HG03469 (cell line): Measurements from ENCODE around the gene CALN1.
"Not testable (repeated sequence)": the region's sequence is repeated elsewhere in the genome, so short reads cannot be mapped to it uniquely, and the experiment has no call there.

Source experiments
- ATAC-seq: cut with Tn5 transposase; IDR thresholded peaks from one replicate; pipeline ENCODE4 v1.9.1; 2021; ENCODE audit warnings: mild to moderate bottlenecking, moderate library complexity, moderate number of reproducible peaks; ENCODE audit not compliant: unreplicated experiment

The CALN1 gene

GRCh38 chr7:72412121-72412618 lies at the start of gene CALN1:
CALN1 (minus strand) TSS chr7:72412338.
- ATAC-seq, result not testable (repeated sequence)

GRCh38 chr7:72453471-72453870 lies 41.3 kb upstream of the CALN1 start:
- ATAC-seq, result no peak

- ATAC-seq, result no peak
Observed at GRCh38 chr7:72447465-72448204, 35.5 kb upstream of the CALN1 start.

DNA sequence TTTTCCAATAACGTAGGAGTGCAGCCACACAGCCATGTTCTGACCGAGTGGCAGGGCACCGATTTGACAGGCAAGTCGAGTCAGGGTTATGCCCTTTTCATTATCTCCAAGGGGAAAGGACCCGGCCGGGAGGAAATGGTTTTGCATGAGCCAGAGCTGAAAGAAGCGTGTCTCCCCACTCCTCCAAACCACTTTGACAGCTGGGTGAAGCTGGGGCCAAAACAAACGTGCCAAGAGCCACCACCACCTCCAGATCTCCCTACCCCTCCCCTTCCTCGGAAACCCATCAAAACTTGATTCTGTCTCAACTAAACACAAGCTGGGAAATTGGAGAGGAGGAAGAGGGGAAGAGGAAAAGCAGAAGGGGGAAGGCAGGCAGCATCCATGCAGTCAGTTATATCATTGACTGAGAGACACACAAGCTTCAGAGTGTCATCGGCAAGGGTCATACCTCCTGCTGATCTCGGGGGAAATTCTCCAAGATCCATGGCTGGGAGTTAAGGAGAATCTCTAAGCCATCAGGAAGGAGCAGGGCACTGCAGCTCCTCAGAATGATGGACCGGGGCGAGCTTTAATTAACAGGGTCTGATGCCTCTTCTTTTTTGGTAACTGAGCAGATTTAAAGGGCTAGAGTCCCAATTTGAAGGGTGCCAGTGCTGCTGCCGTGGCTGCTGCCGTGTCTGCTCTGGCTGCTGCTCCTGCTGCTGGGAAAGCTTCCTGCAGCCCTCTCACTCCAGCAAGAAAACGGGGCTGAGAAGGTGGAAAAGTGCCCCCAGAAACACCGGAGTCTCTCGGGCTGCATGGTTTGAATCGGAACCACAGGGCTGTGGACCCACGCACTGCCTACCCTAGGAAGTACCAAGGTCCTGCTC lies 34.7 kb upstream of the CALN1 start:
- no peak for ATAC-seq

GRCh38 chr7:72446131-72446530 lies 34.0 kb upstream of the CALN1 start:
- ATAC-seq, result no peak

- no peak for ATAC-seq
Observed at GRCh38 chr7:72445580-72445979, 33.4 kb upstream of the CALN1 start.

DNA sequence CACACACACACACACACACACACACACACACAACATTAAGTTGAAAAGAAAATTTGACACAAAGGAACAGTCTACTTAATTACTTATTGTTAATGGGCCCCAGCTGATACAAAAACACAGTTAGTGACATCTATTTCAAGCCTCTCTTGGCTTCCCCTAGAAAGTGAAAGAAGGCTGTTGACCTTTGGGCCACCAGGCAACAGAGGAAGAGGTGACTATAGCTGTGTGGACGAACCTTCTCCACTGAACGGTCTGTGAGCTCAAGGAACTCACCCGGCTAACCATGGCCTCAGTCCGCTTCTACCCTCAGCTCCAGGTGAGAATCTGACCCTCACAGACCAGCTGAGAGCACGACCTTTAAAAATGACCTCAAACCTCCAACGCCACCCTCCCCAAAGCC lies 32.9 kb upstream of the CALN1 start:
- no peak for ATAC-seq

DNA sequence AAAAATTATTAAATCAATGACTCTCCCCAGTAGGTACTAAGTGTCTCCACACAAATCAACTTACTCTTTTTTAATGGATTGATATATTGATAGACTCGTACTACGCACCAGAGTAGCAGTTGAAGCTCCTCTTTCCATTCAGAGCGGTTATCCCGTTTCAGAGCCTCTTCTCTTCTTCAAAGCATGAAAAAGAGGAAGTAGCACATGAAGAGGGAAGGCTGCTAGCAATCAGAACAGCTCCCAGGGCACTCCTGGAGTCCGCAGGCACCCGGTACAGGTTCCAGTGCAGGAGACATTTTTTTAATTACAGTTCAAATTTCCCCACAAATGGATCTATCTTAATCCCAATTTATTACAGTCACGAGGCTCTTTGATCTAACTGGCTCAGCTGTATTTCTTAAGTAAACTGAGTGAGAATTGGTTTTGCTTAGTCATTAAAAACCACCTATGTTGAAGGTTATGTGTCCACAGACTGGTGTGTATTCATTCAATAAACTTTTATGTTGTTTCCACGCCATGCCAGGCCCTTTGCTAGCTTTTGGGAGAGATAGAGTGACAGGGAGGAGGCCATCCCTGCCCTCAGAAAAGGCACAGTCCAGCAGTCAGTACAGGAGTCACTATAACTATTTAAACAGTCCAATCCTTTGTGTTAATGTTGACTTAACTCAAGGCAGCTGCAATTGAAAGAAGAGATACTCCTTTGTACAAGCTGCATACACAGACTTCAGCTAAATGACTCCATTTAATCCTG lies 32.1 kb upstream of the CALN1 start:
- no peak for ATAC-seq

GRCh38 chr7:72441791-72442190 lies 29.7 kb upstream of the CALN1 start:
- no peak for ATAC-seq

DNA sequence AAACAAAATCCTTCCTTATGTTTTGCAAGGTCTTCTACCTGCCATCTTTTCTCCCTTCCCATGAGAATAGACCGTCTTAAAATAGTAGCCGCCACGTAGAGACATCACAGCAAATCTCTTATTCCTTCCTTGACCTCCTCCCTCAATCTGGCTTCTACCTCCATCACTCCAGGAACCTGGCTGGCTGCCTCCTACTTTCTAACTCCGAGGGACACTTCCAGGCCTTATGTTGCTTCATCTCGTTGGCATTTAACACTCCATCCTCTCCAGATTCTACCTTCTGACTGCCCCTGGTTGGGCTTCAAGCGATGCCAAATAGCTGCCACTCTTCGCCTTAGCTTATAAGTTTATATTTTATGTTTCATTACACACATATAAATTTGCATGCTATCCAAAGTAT lies 26.4 kb upstream of the CALN1 start:
- ATAC-seq, result no peak

DNA sequence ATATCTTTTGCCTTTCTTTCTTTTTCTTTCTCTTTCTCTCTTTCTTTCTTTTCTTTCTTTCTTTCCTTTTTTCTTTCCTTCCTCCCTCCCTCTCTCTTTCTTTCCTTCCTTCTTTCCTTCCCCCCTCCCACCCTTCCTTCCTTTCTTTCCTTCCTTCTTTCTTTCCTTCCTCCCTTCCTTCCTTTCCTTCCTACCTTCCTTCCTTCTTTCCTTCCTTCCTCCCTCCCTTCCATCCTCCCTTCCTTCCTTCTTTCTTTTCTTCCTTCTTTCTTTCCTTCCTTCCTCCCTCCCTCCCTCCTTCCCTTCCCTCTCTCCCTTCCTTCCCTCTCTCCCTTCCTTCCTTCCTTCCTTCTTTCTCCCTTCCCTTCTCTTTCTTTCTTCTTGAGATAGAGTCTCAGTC lies 25.5 kb upstream of the CALN1 start:
- no peak for ATAC-seq

DNA sequence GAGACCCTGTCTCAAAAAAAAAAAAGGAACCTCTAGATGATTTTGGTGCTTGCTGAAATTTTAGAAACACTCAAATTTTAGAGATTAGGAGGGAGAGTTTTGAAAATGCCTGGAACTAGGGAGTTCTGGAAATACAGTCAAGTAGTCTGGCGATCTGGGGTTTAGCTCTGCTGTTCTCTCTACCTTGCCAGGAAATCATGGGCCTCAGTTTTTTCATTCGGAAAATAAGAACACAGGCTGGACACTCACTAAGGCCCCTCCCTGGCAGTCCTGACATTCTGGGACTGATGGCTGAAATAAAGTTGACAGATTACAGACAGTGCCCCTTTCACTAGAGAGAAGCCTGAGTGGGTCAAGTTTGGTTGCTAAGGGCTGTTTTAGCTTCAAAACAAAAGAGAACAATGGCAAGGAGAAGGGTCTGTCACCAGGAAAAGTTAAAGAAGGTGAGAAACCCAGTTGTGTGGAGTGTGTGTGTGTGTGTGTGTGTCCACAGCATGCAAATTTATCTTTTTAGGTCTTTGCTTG lies 25.0 kb upstream of the CALN1 start:
- no peak for ATAC-seq

DNA sequence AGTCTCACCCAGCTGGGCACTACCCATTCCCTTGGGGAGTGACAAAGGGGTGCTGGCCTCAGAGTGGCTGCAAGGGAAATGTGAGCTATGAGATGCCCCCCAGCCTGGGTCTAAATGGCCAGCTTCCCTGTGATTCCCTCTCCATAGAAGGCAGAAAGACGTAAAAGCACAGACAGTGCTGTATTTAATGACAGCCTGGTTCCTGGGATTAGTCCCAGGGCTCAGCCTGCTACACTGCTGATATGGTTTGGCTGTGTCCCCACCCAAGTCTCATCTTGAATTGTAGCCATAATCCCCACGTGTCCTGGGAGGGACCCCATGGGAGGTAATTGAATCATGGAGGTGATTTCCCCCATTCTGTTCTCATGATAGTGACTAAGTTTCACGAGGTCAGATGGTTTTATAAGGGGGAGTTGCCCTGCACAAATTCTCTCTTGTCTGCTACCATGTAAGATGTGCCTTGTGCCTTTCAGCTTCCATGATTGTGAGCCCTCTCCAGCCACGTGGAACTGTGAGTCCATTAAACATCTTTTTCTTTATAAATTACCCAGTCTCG lies 23.9 kb upstream of the CALN1 start:
- no peak for ATAC-seq

- ATAC-seq, result no peak
Observed at GRCh38 chr7:72435366-72435765, 23.2 kb upstream of the CALN1 start.

DNA sequence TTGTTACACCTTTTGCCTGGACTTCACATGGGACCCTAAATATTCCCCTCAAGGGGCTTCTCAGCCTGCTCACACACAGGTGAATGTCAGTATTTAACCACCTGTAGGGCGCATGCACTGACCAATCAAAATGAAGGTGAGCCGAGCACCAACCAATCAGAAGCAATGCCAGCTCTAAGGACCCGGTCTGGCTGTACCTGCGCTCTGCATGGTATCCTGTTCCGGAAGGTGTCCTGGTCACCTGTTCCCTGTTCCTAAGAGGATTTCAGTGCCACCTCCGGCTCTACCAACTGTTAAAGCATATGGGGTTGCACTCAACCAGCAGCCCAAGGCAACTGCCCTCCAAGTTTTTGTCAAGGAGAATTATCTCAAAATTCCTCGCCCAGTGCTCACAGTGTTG lies 18.4 kb upstream of the CALN1 start:
- ATAC-seq, result no peak

DNA sequence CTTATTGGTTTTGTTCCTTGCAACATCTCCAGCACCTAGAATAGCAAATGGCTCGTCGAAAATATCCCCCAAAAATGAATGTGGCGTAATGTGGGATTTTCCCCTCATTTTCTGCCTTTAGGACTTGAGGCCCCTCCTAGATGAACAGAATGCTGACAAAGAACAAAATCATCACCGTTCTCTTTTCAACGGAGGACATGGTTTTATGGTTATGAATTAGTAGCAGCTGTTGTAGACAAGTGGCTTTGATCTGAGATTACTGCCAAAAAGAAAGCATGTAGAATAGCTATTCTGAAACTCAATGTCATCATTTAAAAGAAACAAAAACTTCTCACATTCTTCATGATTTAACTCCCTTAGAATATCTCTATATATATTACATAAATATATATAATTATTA lies 17.2 kb upstream of the CALN1 start:
- no peak for ATAC-seq

DNA sequence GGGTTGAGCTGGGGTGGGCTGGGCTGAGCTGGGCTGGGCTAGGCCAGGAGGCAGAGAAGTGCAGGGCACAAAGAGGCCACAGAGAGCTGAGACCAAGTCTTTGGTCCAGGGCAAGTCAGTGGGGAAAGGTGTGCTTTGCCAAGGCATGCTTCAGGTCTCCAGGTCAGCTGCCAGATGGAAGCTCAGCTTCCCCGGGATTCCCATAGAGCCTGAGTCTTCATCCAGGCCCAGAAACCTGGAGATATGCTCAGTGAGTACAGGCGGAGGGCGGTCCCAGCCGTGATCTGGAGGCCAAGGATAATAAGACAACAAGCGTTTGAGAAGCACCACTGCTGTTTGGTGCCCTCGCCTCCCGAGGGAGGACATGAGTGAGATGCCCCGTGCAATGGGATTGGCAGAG lies 4.7 kb upstream of the CALN1 start:
- ATAC-seq, result no peak

DNA sequence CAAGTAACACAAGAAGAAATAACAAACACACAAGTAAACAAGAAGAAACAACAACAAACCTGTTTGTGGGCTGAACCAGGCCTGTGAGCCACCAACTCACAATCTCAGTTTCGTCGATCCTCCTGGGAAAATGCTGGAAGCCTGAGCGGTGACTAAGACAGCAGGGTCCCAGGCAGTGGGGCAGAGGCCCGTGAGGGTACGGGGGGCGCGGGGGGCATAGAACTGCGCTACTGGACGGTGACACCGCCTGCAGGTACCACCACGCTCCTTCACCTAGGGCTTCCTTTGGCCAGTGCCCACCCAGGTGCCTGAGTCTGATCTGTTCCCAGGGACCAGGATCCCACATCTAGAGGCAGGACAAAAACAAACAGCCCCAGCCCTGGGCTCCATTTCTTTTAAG lies 3.4 kb upstream of the CALN1 start:
- no peak for ATAC-seq

GRCh38 chr7:72413886-72414285 lies 1.7 kb upstream of the CALN1 start:
- ATAC-seq, result no peak

DNA sequence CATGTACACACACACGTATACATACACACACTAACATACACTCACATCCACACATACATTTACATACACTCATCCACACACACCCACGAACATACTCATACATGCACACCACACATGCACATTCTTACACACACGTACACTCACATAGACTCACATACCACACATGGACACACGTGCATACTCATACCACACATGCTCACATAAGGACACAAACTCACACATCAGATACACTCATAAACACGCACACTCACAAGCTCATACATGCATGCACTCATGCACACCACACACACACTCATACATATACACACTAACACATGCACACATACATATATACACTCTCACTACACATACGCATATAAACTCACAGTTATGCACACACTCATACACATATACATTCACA lies 1.2 kb upstream of the CALN1 start:
- no peak for ATAC-seq

- ATAC-seq, result no peak
Observed at GRCh38 chr7:72411419-72411818, 719 bp downstream of the CALN1 start.
